Endothelial cell of umbilical vein (primary cell): ENCODE measurements around the gene PLEKHG2. TPM values are rescaled to one million over a fixed set of nuclear protein-coding genes. Genes with fewer than 3 reads are reported as not detected.

Source experiments
- BruUV-seq: library from RNA; stranded (reverse); fragments of 400-500 nt; replicated peaks from 2 replicates; lab custom pipeline; 2021; lab: Mats Ljungman, UMichigan
- CTCF ChIA-PET: fragments of 300-600, 350-600 bp; sonication (Branson Sonifier 250); formaldehyde crosslinking; loops from one replicate; lab custom pipeline; 2021; ENCODE audit warnings: antibody characterized with exemption, inconsistent platforms; lab: Charles Lee
- POLR2A ChIA-PET: fragments of 300-600, 350-600 bp; sonication (Branson Sonifier 250); formaldehyde crosslinking; loops from one replicate; lab custom pipeline; 2021; ENCODE audit warnings: antibody characterized with exemption, inconsistent platforms; lab: Charles Lee
- DNase-seq: peaks from one replicate; pipeline ENCODE4 v3.0.0-alpha.2; 2011; ENCODE audit warnings: low read depth, low spot score
- FAIRE-seq: peaks from 2 replicates; lab custom pipeline; 2011; peaks lifted over from hg19 to GRCh38; lab: Jason Lieb, UNC
- H2AFZ ChIP-seq: 2 replicates; pipeline ENCODE4 v1.6.0; 2012; ENCODE audit warnings: low read depth, low read length, control low read depth, inconsistent platforms
- H3K27ac ChIP-seq: 2 replicates; pipeline ENCODE4 v1.5.1; 2011; ENCODE audit warnings: low read depth, mild to moderate bottlenecking, control low read depth, low read length, moderate library complexity; ENCODE audit not compliant: insufficient read depth
- H3K27me3 ChIP-seq, 2 experiments: 2 replicates each; pipeline versions ENCODE4 v1.6.0 to v1.6.1; 2011; ENCODE audit warnings: low read length in 2 of 2, mixed read lengths in 1 of 2; ENCODE audit not compliant: control insufficient read depth in 2 of 2, insufficient read depth in 2 of 2
- H3K36me3 ChIP-seq, 2 experiments: 2 replicates in 1 of 2; 3 replicates in 1 of 2; pipeline ENCODE4 v1.5.1; 2011; ENCODE audit warnings: low read length in 2 of 2, mild to moderate bottlenecking in 1 of 2, moderate library complexity in 1 of 2; ENCODE audit not compliant: control insufficient read depth in 2 of 2, insufficient read depth in 2 of 2; ENCODE audit errors: extremely low read depth in 1 of 2
- H3K4me1 ChIP-seq: 3 replicates; pipeline ENCODE4 v1.5.1; 2011; ENCODE audit warnings: mild to moderate bottlenecking, low read length; ENCODE audit not compliant: control insufficient read depth, insufficient read depth; ENCODE audit errors: extremely low read depth
- H3K4me2 ChIP-seq: 2 replicates; pipeline ENCODE4 v1.6.1; 2011; ENCODE audit warnings: low read length, control low read depth, mixed read lengths; ENCODE audit not compliant: insufficient read depth
- H3K4me3 ChIP-seq, 3 experiments: fragments of 200-600 bp in 1 of 3; sonication (generic), shearing (Covaris generic) in 1 of 3; replicated peaks in 1 of 3; 2 replicates each; pipeline ENCODE4 v1.5.1; 2011 to 2016; ENCODE audit warnings: control low read depth in 3 of 3, low read length in 3 of 3, mild to moderate bottlenecking in 2 of 3, inconsistent platforms in 1 of 3, low read depth in 1 of 3, moderate library complexity in 1 of 3; ENCODE audit not compliant: insufficient read depth in 1 of 3
- H3K79me2 ChIP-seq: 2 replicates; pipeline ENCODE4 v1.6.0; 2012; ENCODE audit warnings: low read length, inconsistent platforms; ENCODE audit not compliant: control insufficient read depth, insufficient read depth
- H3K9ac ChIP-seq: replicated peaks from 2 replicates; pipeline ENCODE3; 2011; ENCODE audit warnings: low read length, control low read depth; ENCODE audit not compliant: insufficient read depth; ENCODE audit errors: extremely low read depth
- H3K9me1 ChIP-seq: replicated peaks from 3 replicates; pipeline ENCODE4 v1.6.0; 2011; ENCODE audit warnings: mild to moderate bottlenecking, low read length; ENCODE audit not compliant: control insufficient read depth, insufficient read depth; ENCODE audit errors: extremely low read depth
- H3K9me3 ChIP-seq: replicated peaks from 2 replicates; pipeline ENCODE4 v1.5.1; 2012; ENCODE audit warnings: low read length, inconsistent platforms; ENCODE audit not compliant: control insufficient read depth, insufficient read depth
- H4K20me1 ChIP-seq: replicated peaks from 2 replicates; pipeline ENCODE3; 2011; ENCODE audit warnings: mild to moderate bottlenecking, low read length; ENCODE audit not compliant: control insufficient read depth, insufficient read depth; ENCODE audit errors: extremely low read depth
- CTCF ChIP-seq, 2 donors: IDR thresholded peaks; 1 replicate in 1 of 2; 2 replicates in 1 of 2; pipeline ENCODE4 v1.5.1; 2011; ENCODE audit warnings: low read length in 2 of 2, mild to moderate bottlenecking in 2 of 2, moderate library complexity in 2 of 2, control low read depth in 1 of 2, inconsistent platforms in 1 of 2, low read depth in 1 of 2; ENCODE audit not compliant: insufficient read depth in 1 of 2; ENCODE audit errors: extremely low read depth in 1 of 2
- EZH2 ChIP-seq: IDR thresholded peaks from 2 replicates; pipeline ENCODE4 v1.6.1; 2012; ENCODE audit warnings: borderline replicate concordance, low read depth, mild to moderate bottlenecking, moderate library complexity, low read length, inconsistent platforms; ENCODE audit not compliant: severe bottlenecking
- JUN ChIP-seq: IDR thresholded peaks from 2 replicates; pipeline ENCODE4 v1.6.1; 2011; ENCODE audit warnings: borderline replicate concordance, low read depth; ENCODE audit not compliant: insufficient read length, insufficient read depth
- POLR2A ChIP-seq: IDR thresholded peaks from 2 replicates; pipeline ENCODE4 v1.6.1; 2012; ENCODE audit warnings: low read depth, mild to moderate bottlenecking, control low read depth, low read length
- POLR2AphosphoS5 ChIP-seq: IDR thresholded peaks from 2 replicates; pipeline ENCODE4 v1.6.1; 2012; ENCODE audit warnings: low read depth, mild to moderate bottlenecking, control low read depth, low read length, moderate library complexity; ENCODE audit not compliant: insufficient read depth
- dilution Hi-C: fragments of 300-500 bp; cut with MboI; formaldehyde crosslinking; loops from one replicate; pipeline ENCODE4 v1.15.0; 2019; ENCODE audit warnings: low sequenced_read_pairs; ENCODE audit not compliant: extremely low pct_ligation_motif_present
- intact Hi-C: fragments of 100-400 bp; cut with micrococcal nuclease; formaldehyde crosslinking; loops from one replicate; pipeline ENCODE4 v1.10.0; 2022
- polyA plus RNA-seq, 4 experiments: library from polyadenylated mRNA; depleted of rRNA in 3 of 4; stranded (reverse) in 3 of 4; unstranded in 1 of 4; fragments of >200 nt; gene quantifications; 2 replicates each; pipeline versions ENCODE4 v1.2.1 to v1.2.3, GENCODE V29; 2011 to 2012; ENCODE audit warnings: missing spikeins in 1 of 4
- total RNA-seq: library from RNA; stranded (reverse); gene quantifications from 2 replicates; pipeline ENCODE4 v1.2.3, GENCODE V29; 2021

Gene PLEKHG2
- total and polyA plus RNA-seq, 2 donors (not counting 3 experiments of a cell fraction or from before 2014, with no cell fraction given) = 44.7 to 74.1 TPM

- TSS peak; percentile 27 for BruUV-seq
- Histone ChIP-seq H4K20me1 (no peaks in the 10 kb centered on the region), H3K9me1 (no peaks in the 10 kb centered on the region), H3K4me3 (peak overlapping the region; percentile 66 to 94 (median 83)), H3K36me3 (peaks cover 0 to 10% of the 10 kb centered on the region in 2 experiments), H3K4me1 (peaks cover 38% of the 10 kb centered on the region), H3K9me3 (no peaks in the 10 kb centered on the region), H3K27me3 (no peaks in the 10 kb centered on the region), H3K4me2 (peak overlapping the region; percentile 56), H3K27ac (peak overlapping the region; percentile 87), H2AFZ (peak overlapping the region; percentile 38), H3K79me2 (peaks cover 24% of the 10 kb centered on the region), H3K9ac (peak overlapping the region; percentile 97)
- TF ChIP-seq POLR2A (peak; percentile 1), POLR2AphosphoS5 (no peak)
- ChIA-PET CTCF (interaction anchor here (1.5 to 2.3 kb wide), 3 partner anchors 11 to 23 kb away, joined by 4 to 147 read pairs (median 13); partner anchors contain the start of gene RPS16), POLR2A (interaction anchor here (1.9 to 2.2 kb wide), 2 partner anchors 23 kb away, joined by 15 to 18 read pairs; partner anchors contain the start of gene RPS16)
- DNase-seq (no peak), FAIRE-seq (no peak)
- intact Hi-C loops (loop anchor here (1.0 kb wide), 7 partner anchors 11 to 288 kb away; partner anchors contain the start of genes EID2B, PAK4 and SAMD4B), dilution Hi-C loops (no loop called here)
These were observed 400 bp downstream of the PLEKHG2 start for GRCh38 chr19:39412867-39413271.

- Histone ChIP-seq H3K9me3 (no peaks in the 10 kb centered on the region), H3K27ac (peak overlapping the region; percentile 87), H3K79me2 (peaks cover 18% of the 10 kb centered on the region), H3K4me2 (peak overlapping the region; percentile 69), H4K20me1 (no peaks in the 10 kb centered on the region), H3K9me1 (no peaks in the 10 kb centered on the region), H2AFZ (peak overlapping the region; percentile 40), H3K27me3 (no peaks in the 10 kb centered on the region), H3K4me1 (peaks cover 33% of the 10 kb centered on the region), H3K4me3 (peak overlapping the region; percentile 74 to 94 (median 83)), H3K9ac (peak overlapping the region; percentile 97), H3K36me3 (peaks cover 0 to 11% of the 10 kb centered on the region in 2 experiments)
- intact Hi-C loops = no loop called here
- ChIA-PET CTCF (interaction anchor here (1.0 to 1.9 kb wide), 9 partner anchors 10 to 325 kb away, joined by 3 to 29 read pairs (median 4); partner anchors contain the start of genes RPS16 and SUPT5H), POLR2A (interaction anchor here (1.6 to 2.2 kb wide), 2 partner anchors 15 to 22 kb away, joined by 10 to 18 read pairs; partner anchors contain the start of gene RPS16)
- FAIRE-seq = peak; percentile 78
- BruUV-seq = no TSS peak
- dilution Hi-C loops = no loop called here
- peak; percentile 71 for DNase-seq
- TF ChIP-seq EZH2 = no peak
- TF ChIP-seq JUN = no peak
- peak; percentile 62 for TF ChIP-seq POLR2A
- TF ChIP-seq CTCF (IDR thresholded peaks at IDR 0.05; ENCODE audit: extremely low read depth in 1 of 2, insufficient read depth in 1 of 2, low read depth in 1 of 2, low read length in 2 of 2) = no peak
These were observed 922 bp downstream of the PLEKHG2 start for GRCh38 chr19:39413272-39413910.
